GM12878 (cell line): ENCODE data around the gene PIAS1. TPM values are rescaled to one million over a fixed set of nuclear protein-coding genes. Genes with fewer than 3 reads are reported as not detected.

Experiments
- ATAC-seq: fragments of 200-7000 bp; cut with Tn5 transposase; 3 replicates; pipeline ENCODE4 v1.9.1; 2020; ENCODE audit warnings: mild to moderate bottlenecking, moderate library complexity
- BruUV-seq: library from RNA; stranded (reverse); fragments of 400-500 nt; replicated peaks from 2 replicates; lab custom pipeline; 2021; lab: Mats Ljungman, UMichigan
- CTCF ChIA-PET: fragments of 300-600 bp; sonication (Branson Sonifier 250); formaldehyde crosslinking; extraction: SDS; loops from one replicate; lab custom pipeline; 2021; ENCODE audit warnings: inconsistent platforms; lab: Yijun Ruan, JAX
- POLR2A ChIA-PET: fragments of 350-600 bp; formaldehyde crosslinking; extraction: SDS; loops from one replicate; lab custom pipeline; 2021; ENCODE audit warnings: inconsistent platforms; lab: Charles Lee
- RAD21 ChIA-PET: fragments of 300-600 bp; sonication (Branson Sonifier 250); formaldehyde crosslinking; loops from one replicate; lab custom pipeline; 2023; ENCODE audit warnings: antibody characterized with exemption; ENCODE audit not compliant: unreplicated experiment; lab: Charles Lee
- SMC1A ChIA-PET: fragments of 300-600 bp; sonication (Branson Sonifier 250); formaldehyde crosslinking; loops from one replicate; lab custom pipeline; 2023; ENCODE audit not compliant: unreplicated experiment, uncharacterized antibody; lab: Charles Lee
- DNase-seq: peaks from one replicate; pipeline ENCODE4 v3.0.0-alpha.2; 2011; ENCODE audit warnings: low read depth, low spot score
- FAIRE-seq: peaks from 3 replicates; lab custom pipeline; 2011; peaks lifted over from hg19 to GRCh38; lab: Jason Lieb, UNC
- H2AFZ ChIP-seq: 2 replicates; pipeline ENCODE4 v1.6.0; 2011; ENCODE audit warnings: low read depth, low read length, control low read depth; ENCODE audit not compliant: control insufficient read depth
- H3K27ac ChIP-seq: 2 replicates; pipeline ENCODE4 v1.5.1; 2011; ENCODE audit warnings: control low read depth; ENCODE audit not compliant: control insufficient read depth, insufficient read depth
- H3K27me3 ChIP-seq, 2 experiments: replicated peaks in 1 of 2; 2 replicates each; pipeline versions ENCODE4 v1.6.0 to v1.6.1; 2011; ENCODE audit warnings: low read length in 1 of 2; ENCODE audit not compliant: control insufficient read depth in 2 of 2, insufficient read depth in 2 of 2
- H3K36me3 ChIP-seq, 2 experiments: 2 replicates each; pipeline ENCODE4 v1.5.1; 2011; ENCODE audit warnings: low read length in 1 of 2; ENCODE audit not compliant: control insufficient read depth in 2 of 2, insufficient read depth in 2 of 2
- H3K4me1 ChIP-seq: 2 replicates; pipeline ENCODE4 v1.6.1; 2011; ENCODE audit warnings: mild to moderate bottlenecking, low read length, moderate library complexity, mixed read lengths; ENCODE audit not compliant: control insufficient read depth, insufficient read depth
- H3K4me2 ChIP-seq: 2 replicates; pipeline ENCODE4 v1.6.0; 2011; ENCODE audit warnings: control low read depth; ENCODE audit not compliant: control insufficient read depth, insufficient read depth
- H3K4me3 ChIP-seq: fragments of 200-600 bp; sonication (generic); 2 replicates; pipeline ENCODE4 v1.5.1; 2016
- H3K79me2 ChIP-seq: 2 replicates; pipeline ENCODE4 v1.6.0; 2011; ENCODE audit warnings: low read length; ENCODE audit not compliant: control insufficient read depth, insufficient read depth
- H3K9ac ChIP-seq: 2 replicates; pipeline ENCODE4 v1.8.0; 2011; ENCODE audit warnings: low read length, control low read depth, mixed read lengths; ENCODE audit not compliant: control insufficient read depth, insufficient read depth
- H3K9me3 ChIP-seq: replicated peaks from 3 replicates; pipeline ENCODE4 v1.5.1; 2011; ENCODE audit warnings: mild to moderate bottlenecking, low read length; ENCODE audit not compliant: control insufficient read depth, insufficient read depth
- H4K20me1 ChIP-seq: 2 replicates; pipeline ENCODE4 v1.6.0; 2011; ENCODE audit not compliant: control insufficient read depth, insufficient read depth
- CUX1 ChIP-seq: IDR thresholded peaks from 2 replicates; pipeline ENCODE4 v1.6.1; 2012; ENCODE audit warnings: improper control_type of control experiment, low read depth, low read length; ENCODE audit not compliant: insufficient replicate concordance
- E2F8 ChIP-seq: fragments of 450-650 bp; IDR thresholded peaks from 2 replicates; pipeline ENCODE4 v1.6.1; 2018; ENCODE audit warnings: mild to moderate bottlenecking, low read depth, moderate library complexity; ENCODE audit not compliant: partially characterized antibody
- GATAD2B ChIP-seq: fragments of 450-650 bp; conservative IDR thresholded peaks from 2 replicates; pipeline ENCODE4 v1.6.1; 2017; ENCODE audit warnings: low read depth, mild to moderate bottlenecking, moderate library complexity
- LARP7 ChIP-seq: fragments of 450-650 bp; IDR thresholded peaks from 2 replicates; pipeline ENCODE4 v1.6.1; 2017; ENCODE audit warnings: mild to moderate bottlenecking
- NFYB ChIP-seq: IDR thresholded peaks from 2 replicates; pipeline ENCODE4 v1.6.1; 2011; ENCODE audit warnings: low read depth, mild to moderate bottlenecking, low read length, improper control_type of control experiment, moderate library complexity; ENCODE audit not compliant: insufficient read depth
- NR2F1 ChIP-seq: fragments of 450-650 bp; conservative IDR thresholded peaks from 2 replicates; pipeline ENCODE4 v1.6.1; 2017; ENCODE audit warnings: mild to moderate bottlenecking
- REST ChIP-seq: IDR thresholded peaks from 2 replicates; pipeline ENCODE4 v1.6.1; 2012; ENCODE audit warnings: mild to moderate bottlenecking, low read depth, low read length
- SP1 ChIP-seq: IDR thresholded peaks from one replicate; pipeline ENCODE4 v1.6.1; 2011; ENCODE audit warnings: low read depth, low read length
- SREBF1 ChIP-seq: IDR thresholded peaks from 2 replicates; pipeline ENCODE4 v1.6.1; 2012; ENCODE audit warnings: mild to moderate bottlenecking, low read length
- STAT1 ChIP-seq: fragments of 450-650 bp; conservative IDR thresholded peaks from 2 replicates; pipeline ENCODE4 v1.6.1; 2014; ENCODE audit warnings: antibody characterized with exemption, mild to moderate bottlenecking
- WGBS: methylation state at CpG from one replicate; pipeline ENCODE4 v1.1.6; 2016; ENCODE audit warnings: low lambda C conversion rate; ENCODE audit not compliant: insufficient replicate concordance, insufficient coverage; ENCODE audit errors: missing lambda C conversion rate; 5-methylcytosine and 5-hydroxymethylcytosine counted together
- in situ Hi-C: fragments of 300-500 bp; cut with MboI; formaldehyde crosslinking; loops from 9 replicates; pipeline ENCODE4 v1.14.3; 2018; ENCODE audit warnings: mixed read lengths
- intact Hi-C: fragments of 100-400 bp; cut with micrococcal nuclease; formaldehyde crosslinking; loops from one replicate; pipeline ENCODE4 v1.14.2; 2022; ENCODE audit not compliant: unreplicated experiment
- polyA plus RNA-seq, 11 experiments: library from polyadenylated mRNA; depleted of rRNA in 4 of 11; unstranded in 6 of 11; stranded (reverse) in 5 of 11; fragments of >200 nt; fragmentation: Nextera tagmentation in 4 of 11; fragmentation: Illumina TruSeq in 1 of 11; extraction: Ambion mirVana in 4 of 11; extraction: Trizol in 1 of 11; gene quantifications; 1 replicate in 1 of 11; 2 replicates in 10 of 11; pipeline versions ENCODE4 v1.2.1 to v1.2.3, GENCODE V29; 2011 to 2016; ENCODE audit warnings: inconsistent platforms in 2 of 11, missing spikeins in 2 of 11, low read depth in 1 of 11
- total RNA-seq, 4 experiments: library from RNA; depleted of rRNA in 3 of 4; stranded (reverse); fragments of >200 nt in 3 of 4; fragmentation: Illumina TruSeq in 1 of 4; extraction: Trizol in 1 of 4; gene quantifications; 2 replicates each; pipeline versions ENCODE4 v1.2.1 to v1.2.3, GENCODE V29; 2013 to 2021

PIAS1 gene
- total and polyA plus RNA-seq, 10 of the 15 experiments (the other 5 are each of a cell fraction or from before 2014, with no cell fraction given), result 20.2 to 96.3 (median 37.0) TPM

GRCh38 chr15:68227643-68228142, 173.6 kb downstream of the PIAS1 start:
- FAIRE-seq, result no peak
- no peak for TF ChIP-seq SP1
- TF ChIP-seq NR2F1, result no peak
- no peak for TF ChIP-seq REST
- TF ChIP-seq E2F8, result no peak
- no peak for TF ChIP-seq GATAD2B
- TF ChIP-seq LARP7, result no peak
- TF ChIP-seq CUX1, result no peak
- TF ChIP-seq SREBF1, result no peak
- TF ChIP-seq STAT1, result no peak
- no peak for TF ChIP-seq NFYB

More at GRCh38 chr15:68227643-68228142, 173.6 kb downstream of the PIAS1 start:
- Histone ChIP-seq H3K36me3 (no peaks in the 10 kb centered on the region; a peak in 1 of 4 replicates), H4K20me1 (no peaks in the 10 kb centered on the region), H3K4me2 (peak overlapping the region; percentile 84), H3K79me2 (peaks cover 61% of the 10 kb centered on the region), H3K9ac (peak overlapping the region; percentile 90), H3K27me3 (no peaks in the 10 kb centered on the region), H3K27ac (peak overlapping the region; percentile 90), H3K9me3 (no peaks in the 10 kb centered on the region), H3K4me3 (peak overlapping the region; percentile 99), H3K4me1 (peaks cover 43% of the 10 kb centered on the region), H2AFZ (peak overlapping the region; percentile 15)
- BruUV-seq, result no TSS peak
- intact Hi-C loops (loop anchor here (5.0 kb wide), 1 partner anchor 365 kb away; no protein-coding TSS in a partner anchor), in situ Hi-C loops (no loop called here)
- CTCF ChIA-PET, result no interaction called here
- WGBS, result 33% methylated on average over 9 of the region's 9 CpGs
- POLR2A ChIA-PET, result interaction anchor here (1.1 kb wide), 1 partner anchor 174 kb away, joined by 3 read pairs; the partner anchor contains the start of gene PIAS1
- ATAC-seq, result peak; percentile 5
- no peak for DNase-seq
- RAD21 ChIA-PET, result interaction anchor here (1.1 to 1.4 kb wide), 2 partner anchors 37 to 49 kb away, joined by 3 read pairs; partner anchors contain the start of gene FEM1B
- SMC1A ChIA-PET, result interaction anchor here (0.7 to 2.2 kb wide), 5 partner anchors 11 to 365 kb away, joined by 3 to 8 read pairs (median 4); no protein-coding TSS in a partner anchor
